Stimulated activated CD8-positive, alpha-beta memory T cell treated with anti-CD3 and anti-CD28 coated beads, Interleukin-7, amount 100 ng/mL, for 24 hours (primary cell): ENCODE results near the gene TSPEAR.
"Not testable (repeated sequence)": the region's sequence is repeated elsewhere in the genome, so short reads cannot be mapped to it uniquely, and the experiment has no call there.

Experiments used
- DNase-seq: peaks from one replicate; pipeline ENCODE4 v3.0.0-alpha.2; 2020; ENCODE audit warnings: low read depth

Gene TSPEAR

DNA sequence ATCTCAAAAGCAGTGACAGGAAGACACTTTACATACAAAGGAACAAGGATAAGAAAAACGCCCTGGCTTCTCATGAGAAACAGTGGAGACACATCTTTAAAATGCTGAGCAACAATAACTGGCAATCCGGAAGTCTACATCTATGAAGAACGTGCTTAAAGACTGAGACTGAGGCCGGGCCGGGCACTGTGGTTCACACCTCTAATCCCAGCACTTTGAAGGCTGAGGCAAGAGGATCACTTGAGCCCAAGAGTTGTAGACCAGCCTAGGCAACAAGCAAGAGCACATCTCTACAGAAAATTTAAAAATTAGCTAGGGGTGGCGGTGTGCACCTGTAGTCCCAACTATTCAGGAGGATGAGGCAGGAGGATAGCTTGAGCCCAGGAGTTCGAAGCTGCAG lies 27.3 kb downstream of the TSPEAR start:
- DNase-seq = no peak

- no peak for DNase-seq
Measured at GRCh38 chr21:44682580-44683151, 28.7 kb downstream of the TSPEAR start.

GRCh38 chr21:44681861-44682579 lies 29.4 kb downstream of the TSPEAR start, which contains the start of gene KRTAP12-1:
Gene KRTAP12-1, minus strand, starts transcription at chr21:44682163. Its CDS starts 40 bp downstream, at chr21:44682123.
- DNase-seq = no peak

DNA sequence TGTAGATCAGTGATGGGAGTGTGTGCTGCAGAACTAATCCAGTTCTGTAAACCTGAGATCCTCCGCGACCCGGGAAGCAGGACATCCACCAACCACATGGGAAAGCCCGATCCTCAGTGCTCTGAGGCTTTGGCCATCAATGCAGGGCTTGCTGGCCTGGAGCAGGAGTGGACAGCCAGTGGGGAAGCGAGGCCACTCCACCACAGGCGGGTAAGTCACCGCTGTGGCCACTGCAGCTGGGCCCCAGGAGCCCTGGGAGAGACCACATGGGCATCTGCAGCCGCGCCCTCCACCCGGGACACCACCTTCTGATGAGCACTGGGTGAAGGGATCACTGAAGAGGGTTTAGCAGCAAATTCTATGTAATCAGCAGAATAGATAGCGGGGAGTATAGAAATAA lies 30.2 kb downstream of the TSPEAR start:
- no peak for DNase-seq

DNA sequence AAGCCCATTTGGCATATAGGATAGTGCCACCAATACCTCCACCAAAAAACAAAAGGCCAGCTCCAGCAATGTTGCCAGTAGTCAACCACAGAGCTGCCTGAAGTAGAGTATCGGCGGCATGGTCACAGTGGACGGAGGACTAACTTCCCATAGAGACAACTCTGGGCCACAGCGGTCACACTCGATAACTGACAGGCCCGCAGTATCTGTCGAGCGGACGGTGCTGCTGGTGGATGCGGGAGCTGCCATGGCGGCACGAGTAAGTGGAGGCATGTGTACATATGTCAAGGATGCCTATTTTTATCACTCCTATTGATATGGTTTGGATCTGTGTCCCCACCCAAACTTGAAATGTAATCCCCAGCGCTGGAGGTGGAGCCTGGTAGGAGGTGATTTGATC lies 33.5 kb downstream of the TSPEAR start:
- DNase-seq = no peak

DNA sequence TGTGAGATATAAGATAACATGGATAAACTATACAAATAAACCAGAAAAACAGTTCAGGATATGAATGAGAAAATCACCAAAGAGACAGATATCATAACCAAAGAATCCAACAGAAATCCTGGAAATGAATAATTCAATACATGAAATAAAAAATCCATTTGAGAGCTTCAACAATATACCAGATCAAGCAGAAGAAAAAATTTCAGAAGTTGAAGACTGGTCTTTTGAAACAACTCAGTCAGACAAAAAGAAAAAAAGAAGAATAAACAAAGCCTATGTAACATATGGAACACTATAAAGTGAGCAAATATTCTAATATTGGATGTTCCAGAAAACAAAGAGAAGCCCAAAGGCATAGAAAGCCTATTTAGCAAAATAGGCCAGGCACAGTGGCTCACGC lies 39.5 kb downstream of the TSPEAR start:
- no peak for DNase-seq

DNA sequence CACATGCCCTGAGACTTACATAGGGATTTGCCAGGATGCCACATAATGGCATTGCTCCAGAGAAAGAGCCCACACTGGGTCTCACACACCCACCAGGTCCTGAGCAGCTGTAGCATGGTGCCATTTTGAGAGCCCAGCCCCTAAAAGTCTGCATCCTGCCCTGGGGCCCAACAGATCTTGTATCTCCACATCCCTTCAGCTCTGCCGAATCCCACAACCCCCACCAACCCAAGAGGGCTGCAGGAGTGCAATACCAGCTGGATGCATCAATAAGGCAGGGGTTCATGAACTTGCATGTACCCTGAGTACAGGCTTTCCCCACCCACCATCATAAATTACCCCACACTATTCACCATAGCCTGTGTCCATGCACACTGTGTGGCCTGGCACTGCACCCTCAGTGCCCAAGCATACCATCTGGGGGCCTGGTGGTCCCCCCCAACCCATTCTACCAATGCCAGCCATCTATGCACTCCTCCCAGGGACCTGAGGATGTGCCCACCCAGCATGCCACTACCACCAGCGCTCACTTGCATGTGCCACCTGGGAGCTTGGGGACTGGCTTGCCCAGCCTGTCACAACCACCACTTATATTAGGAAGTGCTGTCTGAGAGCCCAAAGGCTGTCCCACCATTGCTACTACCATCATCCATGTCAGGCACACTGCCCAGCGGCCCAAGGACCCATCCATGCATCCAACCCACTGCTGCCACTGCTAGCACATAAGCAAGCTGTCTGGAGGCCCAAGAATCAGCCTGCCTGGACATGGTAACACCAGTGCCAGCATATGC lies 40.5 kb downstream of the TSPEAR start:
- no peak for DNase-seq

GRCh38 chr21:44667612-44668011 lies 43.8 kb downstream of the TSPEAR start:
- no peak for DNase-seq

- no peak for DNase-seq
Measured at GRCh38 chr21:44666401-44667320, 44.7 kb downstream of the TSPEAR start, which contains the start of gene KRTAP12-2. Gene KRTAP12-2, minus strand, starts transcription at chr21:44666927. Its CDS starts 41 bp downstream, at chr21:44666886.

GRCh38 chr21:44664691-44665090 lies 46.7 kb downstream of the TSPEAR start:
- no peak for DNase-seq

DNA sequence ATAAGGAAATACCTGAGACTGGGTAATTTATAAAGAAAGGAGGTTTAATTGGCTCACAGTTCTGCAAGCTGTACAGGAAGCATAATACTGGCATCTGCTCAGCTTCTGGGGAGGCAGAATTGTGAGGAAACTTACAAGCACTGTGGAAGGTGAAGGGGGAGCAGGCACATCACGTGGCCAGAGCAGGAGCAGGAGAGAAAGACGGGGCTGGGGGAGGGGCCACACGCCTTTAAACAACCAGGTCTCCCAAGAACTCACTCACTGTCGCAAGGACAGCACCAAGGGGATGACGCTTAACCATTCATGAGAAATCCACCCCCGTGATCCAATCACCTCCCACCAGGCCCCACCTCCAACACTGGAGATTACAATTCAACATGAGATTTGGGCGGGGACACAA lies 49.8 kb downstream of the TSPEAR start:
- DNase-seq = not testable (repeated sequence)

DNA sequence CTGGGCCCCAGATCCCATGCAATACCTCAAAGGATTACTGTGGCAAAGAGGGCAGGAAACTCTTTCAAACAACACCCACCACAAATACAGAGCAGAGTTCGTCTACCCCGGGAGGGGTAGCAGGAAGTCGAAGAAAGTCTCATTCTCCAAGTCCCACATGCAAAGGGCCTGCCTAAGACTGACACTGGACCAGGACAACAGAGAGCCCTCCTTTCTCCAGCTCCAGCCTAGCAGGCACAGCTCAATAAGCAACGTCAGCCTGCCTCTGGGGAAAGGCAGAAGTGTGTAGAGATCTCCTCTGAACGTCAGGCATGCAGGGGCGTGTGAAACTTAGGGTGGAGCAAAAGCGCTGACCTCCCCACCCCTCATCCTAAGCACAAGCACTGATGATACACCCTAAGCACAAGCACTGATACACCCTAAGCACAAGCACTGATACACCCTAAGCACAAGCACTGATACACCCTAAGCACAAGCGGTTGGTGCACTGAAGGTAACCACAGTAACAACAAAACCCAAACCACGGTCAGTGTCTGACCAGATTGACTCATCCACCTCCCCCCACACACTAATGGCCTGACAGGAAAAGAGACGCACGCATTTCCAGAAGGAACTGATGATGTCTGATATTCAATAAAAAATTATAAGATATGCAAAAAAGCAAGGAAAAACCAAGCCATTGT lies 52.3 kb downstream of the TSPEAR start:
- DNase-seq = no peak

DNA sequence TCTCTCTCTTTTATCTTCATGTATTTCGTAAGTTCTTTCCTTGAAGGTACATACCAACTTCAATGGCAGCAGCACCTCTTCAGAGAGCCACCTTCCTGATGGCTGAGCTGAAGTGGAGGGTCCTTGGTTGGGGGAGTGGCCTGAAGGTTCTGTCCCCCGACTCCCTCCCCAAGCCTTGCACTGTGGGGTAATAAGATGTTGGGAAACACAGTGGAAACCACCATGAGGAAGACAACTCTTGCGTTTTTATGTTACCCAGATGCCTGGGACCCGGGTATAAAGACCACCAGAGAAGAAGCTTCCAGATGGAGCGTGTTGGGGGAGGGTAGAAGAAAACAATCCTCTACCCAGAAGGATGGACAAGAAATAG lies 52.8 kb downstream of the TSPEAR start:
- DNase-seq = no peak

- no peak for DNase-seq
Measured at GRCh38 chr21:44657635-44658540, 53.5 kb downstream of the TSPEAR start, which contains the start of gene KRTAP12-3. Gene KRTAP12-3, plus strand, starts transcription at chr21:44657932. Its CDS starts 48 bp downstream, at chr21:44657980.

GRCh38 chr21:44656868-44657267 lies 54.5 kb downstream of the TSPEAR start:
- no peak for DNase-seq

DNA sequence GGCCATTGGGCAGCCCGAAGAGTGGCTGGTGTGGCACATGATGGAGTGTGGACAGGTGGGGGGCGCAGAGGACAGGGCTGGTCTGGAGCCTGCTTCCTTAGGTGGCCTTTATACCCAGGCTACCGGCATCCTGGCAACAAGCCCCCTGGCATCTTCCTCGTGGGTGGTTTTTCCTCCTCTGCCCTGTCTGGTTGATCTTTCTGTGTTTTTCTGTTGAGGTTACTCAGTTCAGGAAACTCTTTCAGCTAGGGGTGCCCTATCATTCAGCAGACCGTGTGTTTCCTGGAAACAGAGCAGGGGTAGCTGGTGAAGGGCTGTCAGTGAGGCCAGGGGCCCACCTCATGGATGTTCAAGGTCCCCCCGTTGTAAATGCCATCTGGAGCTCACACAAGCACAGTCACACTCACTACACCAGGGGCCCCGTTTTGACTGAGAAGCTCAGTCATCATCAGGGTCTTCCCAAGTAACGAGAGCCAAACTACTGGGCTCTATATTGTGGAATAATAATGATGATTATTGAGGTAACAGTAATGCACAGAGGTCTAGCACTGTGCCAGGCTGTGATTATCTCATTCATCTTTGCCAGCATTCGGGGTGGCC lies 56.7 kb downstream of the TSPEAR start, which contains the start of gene KRTAP12-4:
KRTAP12-4 (minus strand) TSS at position 84 of the 600 bp plus-strand sequence; CDS start at position 39, 45 bp downstream.
- no peak for DNase-seq

GRCh38 chr21:44653656-44654575 lies 57.5 kb downstream of the TSPEAR start:
- DNase-seq = peak; percentile 15

DNA sequence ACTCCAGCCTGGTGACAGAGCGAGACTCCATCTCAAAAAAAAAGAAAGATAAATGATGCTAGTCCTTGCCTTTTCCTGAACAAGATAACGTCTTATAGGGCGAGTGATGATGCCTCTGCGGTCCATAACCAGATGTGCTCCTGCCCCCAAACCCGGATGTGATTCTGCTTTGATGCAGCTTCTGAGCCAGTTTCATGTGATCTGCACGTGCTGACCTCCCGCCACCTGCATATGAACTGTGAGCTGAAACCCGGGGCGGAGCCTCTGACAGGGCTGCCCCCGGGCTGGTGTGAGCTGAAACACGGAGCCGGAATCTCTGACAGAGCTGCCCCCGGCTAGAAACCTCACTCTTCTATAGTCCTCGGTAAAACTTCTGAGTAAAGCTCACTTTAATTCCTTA lies 58.2 kb downstream of the TSPEAR start:
- no peak for DNase-seq
